IPS-18a (cell line): Measurements from ENCODE around the gene ADAMTS18.
"Not testable (repeated sequence)": the region's sequence is repeated elsewhere in the genome, so short reads cannot be mapped to it uniquely, and the experiment has no call there.

Source experiments
- H3K27ac ChIP-seq: one replicate; pipeline ENCODE4 v1.5.1; 2013; ENCODE audit warnings: low read length
- H3K27me3 ChIP-seq: one replicate; pipeline ENCODE4 v1.6.1; 2013; ENCODE audit warnings: mild to moderate bottlenecking, low read length; ENCODE audit not compliant: control insufficient read depth, insufficient read depth
- H3K36me3 ChIP-seq: one replicate; pipeline ENCODE4 v1.6.1; 2013; ENCODE audit warnings: low read depth, low read length; ENCODE audit not compliant: control insufficient read depth
- H3K4me1 ChIP-seq: one replicate; pipeline ENCODE4 v1.6.1; 2013; ENCODE audit warnings: low read depth, low read length; ENCODE audit not compliant: control insufficient read depth
- H3K4me3 ChIP-seq: one replicate; pipeline ENCODE4 v1.5.1; 2013; ENCODE audit warnings: low read length
- H3K9ac ChIP-seq: one replicate; pipeline ENCODE4 v1.6.1; 2013; ENCODE audit warnings: mild to moderate bottlenecking, low read length, moderate library complexity
- H3K9me3 ChIP-seq: one replicate; pipeline ENCODE4 v1.6.1; 2013; ENCODE audit warnings: low read depth, low read length; ENCODE audit not compliant: control insufficient read depth

Gene ADAMTS18

DNA sequence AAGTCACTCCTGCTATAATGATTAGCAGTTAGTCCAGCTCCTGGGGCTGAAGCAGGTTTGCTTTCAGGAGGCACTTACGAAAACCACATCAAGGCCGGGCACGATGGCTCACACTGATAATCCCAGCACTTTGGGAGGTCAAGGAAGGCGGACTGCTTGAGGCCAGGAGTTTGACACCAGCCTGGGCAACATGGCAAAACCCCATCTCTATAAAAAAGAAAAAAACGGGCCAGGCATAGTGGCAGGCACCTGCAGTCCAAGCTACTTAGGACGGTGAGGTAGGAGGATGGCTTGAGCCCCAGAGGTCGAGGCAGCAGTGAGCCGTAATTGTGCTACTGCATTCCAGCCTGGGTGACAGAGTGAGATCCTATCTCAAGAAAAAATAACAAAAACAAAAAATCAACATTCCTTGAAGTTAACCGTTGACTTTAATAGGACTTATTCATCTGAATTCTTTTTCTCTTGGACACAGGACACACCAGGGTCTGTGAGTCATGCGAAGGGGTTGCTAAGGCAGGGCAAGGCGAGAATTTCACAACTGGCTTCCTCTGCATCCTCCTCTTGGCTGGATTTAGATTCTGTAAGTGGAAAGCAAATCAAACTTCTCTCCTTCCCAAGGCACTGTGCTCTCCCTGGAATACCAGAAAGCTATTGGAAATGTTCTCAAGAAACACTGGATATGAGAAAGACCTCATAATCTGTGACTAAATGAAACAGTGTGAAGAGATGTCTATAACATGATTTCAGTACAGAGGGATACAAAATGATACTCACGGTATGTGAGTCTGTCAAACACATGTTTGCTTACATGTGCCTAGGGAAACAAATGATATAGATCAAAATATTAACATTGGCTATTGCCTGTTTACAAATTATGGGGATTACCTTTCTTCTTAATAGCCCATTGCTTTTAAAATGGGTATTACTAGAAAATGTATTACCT lies 136.1 kb downstream of the ADAMTS18 start:
- H3K4me3 ChIP-seq = no peak overlapping the region
- no peaks in the 10 kb centered on the region for H3K27me3 ChIP-seq

DNA sequence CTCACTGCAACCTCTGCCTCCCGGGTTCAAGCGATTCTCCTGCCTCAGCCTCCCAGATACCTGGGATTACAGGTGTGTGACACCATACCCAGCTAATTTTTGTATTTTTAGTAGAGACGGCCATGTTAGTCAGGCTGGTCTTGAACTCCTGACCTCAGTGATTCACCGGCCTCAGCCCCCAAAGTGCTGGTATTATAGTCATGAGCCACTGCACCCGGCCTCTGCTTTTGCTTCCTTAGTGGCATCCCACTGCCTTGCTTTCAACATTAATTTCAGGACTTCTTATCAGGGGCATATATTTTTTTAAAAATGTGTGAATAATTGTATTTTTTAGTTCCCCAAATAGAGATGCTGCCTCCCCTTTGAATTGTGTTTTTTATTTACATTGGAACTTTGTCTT lies 136.8 kb downstream of the ADAMTS18 start:
- Histone ChIP-seq H3K4me1 (no peaks in the 10 kb centered on the region), H3K9me3 (no peaks in the 10 kb centered on the region), H3K27ac (no peak overlapping the region)

More for the DNA sequence above, 136.1 kb downstream of the ADAMTS18 start:
- Histone ChIP-seq H3K4me1 (no peaks in the 10 kb centered on the region), H3K36me3 (no peaks in the 10 kb centered on the region), H3K27ac (no peak overlapping the region), H3K9me3 (no peaks in the 10 kb centered on the region), H3K9ac (no peak overlapping the region)

DNA sequence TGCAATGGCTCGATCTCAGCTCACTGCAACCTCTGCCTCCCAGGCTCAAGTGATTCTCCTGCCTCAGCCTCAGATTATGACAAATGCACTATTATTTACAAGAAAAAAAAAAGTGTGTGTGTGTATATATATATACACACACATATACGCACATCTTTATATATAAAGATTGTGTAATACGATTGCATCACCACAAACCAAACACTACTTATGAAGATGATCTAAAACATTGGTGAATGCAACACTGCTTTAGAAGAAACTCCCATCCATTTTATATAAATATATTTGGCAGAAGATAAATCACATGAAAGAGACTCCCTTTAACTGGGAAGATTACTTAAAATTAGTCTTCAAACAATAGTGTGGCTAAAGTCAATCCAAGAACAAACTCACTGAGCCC lies 138.9 kb downstream of the ADAMTS18 start:
- no peak overlapping the region for H3K27ac ChIP-seq
- H3K4me3 ChIP-seq = no peak overlapping the region
- H3K36me3 ChIP-seq = no peaks in the 10 kb centered on the region
- H3K27me3 ChIP-seq = no peaks in the 10 kb centered on the region
- H3K9me3 ChIP-seq = no peaks in the 10 kb centered on the region
- no peaks in the 10 kb centered on the region for H3K4me1 ChIP-seq
- no peak overlapping the region for H3K9ac ChIP-seq

More for the DNA sequence above, 136.8 kb downstream of the ADAMTS18 start:
- no peaks in the 10 kb centered on the region for H3K27me3 ChIP-seq
- no peak overlapping the region for H3K9ac ChIP-seq
- no peaks in the 10 kb centered on the region for H3K36me3 ChIP-seq
- H3K4me3 ChIP-seq = no peak overlapping the region

DNA sequence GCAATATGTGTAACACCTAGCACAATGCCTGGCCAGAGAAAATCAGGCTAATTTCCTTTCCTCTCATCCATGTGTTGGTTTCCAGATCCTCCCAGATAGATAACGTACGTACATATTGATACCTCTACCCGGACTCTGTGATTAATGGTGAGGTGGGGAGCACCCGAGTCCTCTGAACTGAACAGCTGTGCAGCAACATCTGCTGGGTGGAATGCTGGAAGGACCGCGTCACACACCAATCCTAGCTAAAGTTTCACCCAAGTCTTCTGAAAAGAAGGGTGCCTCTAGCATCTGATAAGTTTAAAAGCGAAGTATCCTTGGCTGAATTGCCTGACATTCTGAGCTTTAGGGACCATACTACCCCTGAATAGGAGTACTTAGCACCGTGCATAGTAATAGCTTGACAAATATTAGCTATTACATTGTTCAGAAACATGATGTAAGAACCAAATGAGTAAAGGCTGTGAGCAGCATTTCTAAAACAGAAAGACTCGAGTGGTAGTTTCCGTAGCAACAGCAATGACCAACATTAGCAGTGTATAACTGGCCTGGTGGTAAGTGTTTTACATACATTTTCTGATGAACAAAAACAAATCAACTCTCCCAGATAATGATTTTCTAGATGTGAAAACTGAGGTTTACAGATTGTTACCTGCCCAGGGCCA lies 144.3 kb downstream of the ADAMTS18 start:
- Histone ChIP-seq H3K9me3 (no peaks in the 10 kb centered on the region), H3K27ac (no peak overlapping the region), H3K4me1 (no peaks in the 10 kb centered on the region), H3K27me3 (no peaks in the 10 kb centered on the region), H3K4me3 (no peak overlapping the region), H3K36me3 (no peaks in the 10 kb centered on the region), H3K9ac (no peak overlapping the region)

DNA sequence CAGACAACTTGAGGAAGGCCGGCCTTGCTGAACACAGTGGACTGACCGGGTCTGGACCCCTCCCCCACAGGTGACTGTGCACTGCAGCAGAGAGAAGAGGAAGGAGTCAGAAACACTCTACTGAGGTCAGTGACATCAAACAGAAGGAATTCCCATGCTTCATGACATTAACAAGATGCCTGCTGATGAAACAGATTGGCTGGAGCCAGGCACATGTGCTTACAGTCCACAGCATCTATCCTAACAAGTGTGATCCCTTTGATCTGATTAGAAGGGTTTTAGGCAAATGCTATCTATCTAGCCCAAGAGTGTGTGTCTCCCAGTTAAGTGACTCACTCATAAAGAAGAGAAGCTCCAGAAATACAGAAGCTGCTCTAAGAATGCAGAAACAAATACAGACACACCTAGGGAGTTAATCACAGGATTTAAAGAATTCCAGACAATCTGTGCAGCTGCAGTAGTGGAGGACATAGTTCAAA lies 145.5 kb downstream of the ADAMTS18 start:
- Histone ChIP-seq H3K27ac (no peak overlapping the region), H3K9me3 (no peaks in the 10 kb centered on the region), H3K9ac (no peak overlapping the region), H3K27me3 (no peaks in the 10 kb centered on the region), H3K4me1 (no peaks in the 10 kb centered on the region), H3K4me3 (no peak overlapping the region), H3K36me3 (no peaks in the 10 kb centered on the region)

DNA sequence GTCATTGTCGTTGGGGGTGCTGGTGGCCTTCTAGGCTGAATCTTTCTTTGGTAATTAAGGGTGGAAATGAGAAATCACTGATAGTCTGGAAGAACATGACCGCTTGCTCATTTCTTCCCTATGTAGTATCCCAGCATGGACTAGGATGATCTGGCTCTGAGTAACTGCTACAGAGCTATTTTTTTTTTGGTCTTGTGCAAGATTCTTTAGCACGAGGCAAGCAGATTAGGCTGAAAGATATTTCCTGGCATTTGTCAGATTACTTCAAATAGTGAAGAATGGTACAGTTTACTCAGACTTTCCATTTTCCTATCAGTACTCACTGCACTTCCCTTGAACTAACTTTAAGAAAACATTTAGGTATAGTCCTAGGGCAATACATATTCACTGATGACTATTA lies 146.6 kb downstream of the ADAMTS18 start:
- H3K36me3 ChIP-seq = no peaks in the 10 kb centered on the region
- no peaks in the 10 kb centered on the region for H3K4me1 ChIP-seq
- H3K9me3 ChIP-seq = no peaks in the 10 kb centered on the region
- H3K4me3 ChIP-seq = no peak overlapping the region
- H3K27ac ChIP-seq = no peak overlapping the region
- no peaks in the 10 kb centered on the region for H3K27me3 ChIP-seq
- H3K9ac ChIP-seq = no peak overlapping the region

DNA sequence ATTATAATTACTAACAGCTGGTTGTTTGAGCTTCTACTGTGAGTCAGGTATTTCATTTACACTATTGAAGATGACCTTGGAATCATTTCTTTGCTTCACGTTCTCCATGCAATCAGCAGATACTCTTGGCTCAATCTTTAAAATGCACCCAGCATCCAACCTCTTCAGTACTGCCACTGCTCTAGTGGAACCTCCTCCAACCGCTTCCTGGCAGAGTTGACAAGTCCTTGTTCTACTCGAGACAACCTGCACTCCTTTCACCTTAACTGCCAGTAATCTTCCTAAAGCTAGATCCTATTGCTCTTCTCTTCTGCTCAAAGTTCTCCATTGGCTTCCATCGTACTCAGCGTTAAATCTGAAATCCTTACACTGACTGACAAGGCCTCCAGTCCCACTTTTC lies 149.2 kb downstream of the ADAMTS18 start:
- Histone ChIP-seq H3K4me3 (no peak overlapping the region), H3K9ac (no peak overlapping the region), H3K9me3 (no peaks in the 10 kb centered on the region), H3K36me3 (no peaks in the 10 kb centered on the region), H3K4me1 (no peaks in the 10 kb centered on the region), H3K27me3 (no peaks in the 10 kb centered on the region), H3K27ac (no peak overlapping the region)

DNA sequence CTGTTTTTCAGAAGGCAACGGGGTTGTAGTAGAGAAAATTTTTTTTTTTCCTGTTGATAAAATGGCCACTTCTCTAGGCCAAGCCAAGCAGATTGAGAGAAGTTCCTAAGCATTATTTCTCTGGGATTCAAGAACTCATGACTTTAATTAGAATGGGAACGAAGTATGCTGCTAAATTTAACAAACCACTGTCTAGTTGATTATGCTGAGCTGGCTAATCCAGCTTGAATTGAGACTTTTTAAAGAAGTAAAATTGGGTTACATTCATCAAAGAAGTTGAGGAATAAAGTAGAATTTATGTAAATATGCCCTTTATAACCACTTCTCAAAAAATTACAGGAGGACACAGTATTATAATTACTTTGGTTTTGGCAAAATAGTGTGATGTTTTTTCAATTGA lies 152.5 kb downstream of the ADAMTS18 start:
- H3K9me3 ChIP-seq = no peaks in the 10 kb centered on the region
- no peak overlapping the region for H3K4me3 ChIP-seq
- no peak overlapping the region for H3K27ac ChIP-seq
- no peaks in the 10 kb centered on the region for H3K36me3 ChIP-seq
- no peaks in the 10 kb centered on the region for H3K4me1 ChIP-seq
- no peaks in the 10 kb centered on the region for H3K27me3 ChIP-seq
- no peak overlapping the region for H3K9ac ChIP-seq

DNA sequence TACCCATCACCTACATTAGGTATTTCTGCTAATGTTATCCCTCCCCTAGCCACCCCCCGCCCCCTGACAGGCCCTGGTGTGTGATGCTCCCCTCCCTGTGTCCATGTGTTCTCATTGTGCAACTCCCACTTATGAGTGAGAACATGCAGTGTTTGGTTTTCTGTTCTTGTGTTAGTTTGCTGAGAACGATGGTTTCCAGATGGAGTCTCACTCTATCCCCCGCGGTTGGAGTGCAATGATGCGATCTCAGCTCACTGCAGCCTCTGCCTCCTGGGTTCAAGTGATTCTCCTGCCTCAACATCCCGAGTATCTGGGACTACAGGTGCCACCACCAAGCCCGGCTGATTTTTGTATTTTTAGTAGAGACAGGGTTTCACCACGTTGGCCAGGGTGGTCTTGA lies 155.5 kb downstream of the ADAMTS18 start:
- not testable (repeated sequence) for H3K27ac ChIP-seq, H3K9me3 ChIP-seq

DNA sequence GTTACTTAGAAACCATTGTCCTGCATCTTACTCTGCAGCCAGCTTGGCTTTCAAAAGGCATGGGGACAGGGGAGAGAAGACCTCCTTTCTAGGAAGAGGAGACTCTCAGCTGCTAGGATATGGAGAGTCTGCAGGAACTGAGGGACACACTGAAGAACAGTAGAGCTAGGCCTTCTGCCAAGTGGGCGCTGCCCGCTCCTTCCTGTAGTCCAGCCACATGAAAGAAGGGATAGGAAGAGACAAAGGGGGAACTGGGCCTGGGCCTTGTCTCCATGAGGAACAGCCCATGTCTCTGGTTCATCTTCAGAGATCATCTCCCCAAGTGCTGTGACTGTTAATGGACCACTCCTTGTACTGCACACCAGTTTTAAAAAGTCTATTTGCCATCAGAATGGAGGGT lies 157.3 kb downstream of the ADAMTS18 start:
- no peak overlapping the region for H3K4me3 ChIP-seq
- H3K9me3 ChIP-seq = no peaks in the 10 kb centered on the region
- no peaks in the 10 kb centered on the region for H3K27me3 ChIP-seq
- peaks cover 5% of the 10 kb centered on the region for H3K4me1 ChIP-seq
- H3K36me3 ChIP-seq = no peaks in the 10 kb centered on the region
- H3K9ac ChIP-seq = no peak overlapping the region
- H3K27ac ChIP-seq = no peak overlapping the region

More for the DNA sequence above, 155.5 kb downstream of the ADAMTS18 start:
- H3K27me3 ChIP-seq, H3K4me3 ChIP-seq, H3K36me3 ChIP-seq, H3K9ac ChIP-seq, H3K4me1 ChIP-seq: not testable (repeated sequence)

DNA sequence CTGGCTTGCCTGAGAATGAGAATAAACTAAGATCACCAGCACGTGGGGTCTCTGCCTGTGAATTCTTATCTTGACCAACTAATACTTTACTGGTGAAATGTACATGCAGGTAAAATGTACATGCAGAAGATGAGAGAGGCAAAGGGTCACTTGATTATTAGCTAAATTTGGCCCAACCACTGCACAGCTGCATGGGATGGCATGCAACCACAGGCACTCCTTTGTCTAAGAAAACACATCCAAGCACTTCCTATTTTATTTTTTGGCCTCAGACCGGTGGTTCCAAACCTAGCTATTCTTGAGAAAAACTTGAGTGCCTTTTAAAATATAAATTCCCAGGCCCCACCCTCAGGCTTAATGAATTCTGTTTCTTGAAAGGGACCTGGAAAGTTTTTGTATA lies 157.7 kb downstream of the ADAMTS18 start:
- Histone ChIP-seq H3K4me1 (peaks cover 5% of the 10 kb centered on the region), H3K27ac (no peak overlapping the region)

More for the DNA sequence above, 157.7 kb downstream of the ADAMTS18 start:
- H3K27me3 ChIP-seq = no peaks in the 10 kb centered on the region
- no peaks in the 10 kb centered on the region for H3K36me3 ChIP-seq
- H3K4me3 ChIP-seq = no peak overlapping the region
- no peak overlapping the region for H3K9ac ChIP-seq
- H3K9me3 ChIP-seq = no peaks in the 10 kb centered on the region
